Spleen (tissue), 7 donors: ENCODE data around the gene OR10AD1.

Experiments used
- POLR2AphosphoS5 ChIP-seq, 3 donors: sonication (generic); formaldehyde crosslinking; IDR thresholded peaks; one replicate each; pipeline ENCODE4 v1.5.1; 2017; ENCODE audit warnings: antibody characterized with exemption in 3 of 3
- TF ChIP-seq, protein P1 (sequence below), 11 experiments: fragments of 200-600 bp in 7 of 11; fragments of 450-650 bp in 4 of 11; sonication (generic) in 4 of 11; IDR thresholded peaks in 8 of 11; conservative IDR thresholded peaks in 3 of 11; 1 replicate in 7 of 11; 2 replicates in 4 of 11; pipeline versions ENCODE4 v1.4.0 to v1.8.0; 2016 to 2021; ENCODE audit warnings: antibody characterized with exemption in 11 of 11, inconsistent platforms in 4 of 11, mild to moderate bottlenecking in 1 of 11
- donor health status: DM: no; HTN: no; CAD: no; lungs with moderate emphysema.
- donor health status: DM: no; HTN: no; CAD: no.
- donor health status: DM: no; HTN: no; CAD: no.

DNA sequence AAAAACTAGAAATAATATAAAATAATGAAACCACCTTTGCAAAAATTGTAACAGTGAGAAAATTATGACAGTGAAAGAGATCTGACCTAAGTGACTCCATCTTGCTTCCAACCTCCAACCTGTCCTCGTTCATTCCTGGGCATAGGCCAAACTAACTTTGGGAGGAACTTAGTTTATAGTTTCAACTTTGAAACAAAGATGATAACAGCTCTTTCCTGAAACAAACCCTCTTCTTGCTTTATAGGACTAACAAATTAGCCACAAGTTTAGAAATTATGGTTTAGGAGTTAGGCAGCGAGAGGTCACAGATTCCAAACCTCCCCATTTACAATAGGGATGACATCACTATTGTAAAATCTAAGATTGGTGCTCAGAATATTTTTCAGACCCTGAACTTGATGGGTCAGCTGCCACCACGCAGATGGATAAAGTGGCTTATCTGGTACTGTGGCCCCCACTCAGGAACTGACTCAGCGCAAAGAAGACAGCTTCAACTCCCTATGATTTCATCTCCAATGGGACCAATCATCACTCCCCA is 32.8 kb upstream of the OR10AD1 start:
- TF ChIP-seq POLR2AphosphoS5 (IDR thresholded peaks at IDR 0.05): no peak
- TF ChIP-seq, protein P1, sequence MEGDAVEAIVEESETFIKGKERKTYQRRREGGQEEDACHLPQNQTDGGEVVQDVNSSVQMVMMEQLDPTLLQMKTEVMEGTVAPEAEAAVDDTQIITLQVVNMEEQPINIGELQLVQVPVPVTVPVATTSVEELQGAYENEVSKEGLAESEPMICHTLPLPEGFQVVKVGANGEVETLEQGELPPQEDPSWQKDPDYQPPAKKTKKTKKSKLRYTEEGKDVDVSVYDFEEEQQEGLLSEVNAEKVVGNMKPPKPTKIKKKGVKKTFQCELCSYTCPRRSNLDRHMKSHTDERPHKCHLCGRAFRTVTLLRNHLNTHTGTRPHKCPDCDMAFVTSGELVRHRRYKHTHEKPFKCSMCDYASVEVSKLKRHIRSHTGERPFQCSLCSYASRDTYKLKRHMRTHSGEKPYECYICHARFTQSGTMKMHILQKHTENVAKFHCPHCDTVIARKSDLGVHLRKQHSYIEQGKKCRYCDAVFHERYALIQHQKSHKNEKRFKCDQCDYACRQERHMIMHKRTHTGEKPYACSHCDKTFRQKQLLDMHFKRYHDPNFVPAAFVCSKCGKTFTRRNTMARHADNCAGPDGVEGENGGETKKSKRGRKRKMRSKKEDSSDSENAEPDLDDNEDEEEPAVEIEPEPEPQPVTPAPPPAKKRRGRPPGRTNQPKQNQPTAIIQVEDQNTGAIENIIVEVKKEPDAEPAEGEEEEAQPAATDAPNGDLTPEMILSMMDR (IDR thresholded peaks at IDR 0.05 in 8 of 11, conservative IDR thresholded peaks at IDR 0.05 in 3 of 11): no peak
